Lower lobe of right lung (tissue), 2 donors: ENCODE data around the gene MAPK12. TPM values are rescaled to one million over a fixed set of nuclear protein-coding genes. Genes with fewer than 3 reads are reported as not detected.

ENCODE experiments used
- ATAC-seq, 2 donors: fragments of 200-7000 bp; cut with Tn5 transposase; one replicate each; pipeline ENCODE4 v1.9.1; 2020 to 2022; ENCODE audit warnings: mild to moderate bottlenecking in 2 of 2, moderate library complexity in 2 of 2
- DNase-seq: peaks from one replicate; pipeline ENCODE4 v3.0.0-alpha.2; 2020
- H3K27ac ChIP-seq: fragments of 200-600 bp; one replicate; pipeline ENCODE4 v1.8.0; 2022
- H3K27me3 ChIP-seq: fragments of 200-600 bp; one replicate; pipeline ENCODE4 v1.8.0; 2022; ENCODE audit warnings: low read depth
- H3K36me3 ChIP-seq: fragments of 200-600 bp; one replicate; pipeline ENCODE4 v1.8.0; 2022; ENCODE audit warnings: mild to moderate bottlenecking
- H3K4me1 ChIP-seq: fragments of 200-600 bp; one replicate; pipeline ENCODE4 v1.8.0; 2022
- H3K4me3 ChIP-seq: fragments of 200-600 bp; one replicate; pipeline ENCODE4 v1.8.0; 2022; ENCODE audit warnings: mild to moderate bottlenecking
- H3K9me3 ChIP-seq: fragments of 200-600 bp; one replicate; pipeline ENCODE4 v1.8.0; 2022
- intact Hi-C: fragments of 100-400 bp; cut with DNase I; formaldehyde crosslinking; loops from one replicate; pipeline ENCODE4 v1.11.0; 2022
- total RNA-seq: library from RNA; stranded (reverse); fragmentation: NEBNext Ultra II Directional; extraction: Animal tissue kit (Norgen Biotek cat#: 25700); gene quantifications from one replicate; pipeline ENCODE4 v1.2.1, GENCODE V29; 2021
- TF ChIP-seq, protein P1 (sequence below): fragments of 200-600 bp; IDR thresholded peaks from one replicate; pipeline ENCODE4 v1.8.0; 2022; ENCODE audit warnings: antibody characterized with exemption, mild to moderate bottlenecking
- donor health status: DM: no; HTN: yes; CAD: no; lungs with severe emphysema.

MAPK12 gene
- total RNA-seq, 1 donor from 2014 or later: 11.9 TPM

DNA sequence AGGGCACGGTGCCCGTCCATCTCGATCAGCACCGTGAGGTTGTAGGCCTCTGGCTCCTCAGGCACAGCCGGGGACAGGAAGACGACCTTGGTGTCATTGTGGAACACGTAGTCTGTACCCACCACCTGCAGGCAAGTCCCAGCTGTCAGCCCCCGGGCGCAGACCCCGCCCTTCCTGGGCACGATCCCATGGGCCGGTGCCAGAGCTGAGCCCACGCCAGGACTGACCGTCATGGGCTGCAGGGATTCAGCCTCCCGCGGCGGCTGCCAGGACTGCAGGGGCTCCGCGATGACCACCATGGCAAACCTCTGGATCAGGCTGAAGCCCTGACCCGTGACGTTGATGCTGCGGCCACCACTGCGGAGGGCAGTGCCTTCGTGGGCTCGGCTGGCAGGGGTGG, 20.5 kb upstream of the MAPK12 start:
- peak overlapping the region; percentile 64 for H3K27ac ChIP-seq
- TF ChIP-seq, protein P1, sequence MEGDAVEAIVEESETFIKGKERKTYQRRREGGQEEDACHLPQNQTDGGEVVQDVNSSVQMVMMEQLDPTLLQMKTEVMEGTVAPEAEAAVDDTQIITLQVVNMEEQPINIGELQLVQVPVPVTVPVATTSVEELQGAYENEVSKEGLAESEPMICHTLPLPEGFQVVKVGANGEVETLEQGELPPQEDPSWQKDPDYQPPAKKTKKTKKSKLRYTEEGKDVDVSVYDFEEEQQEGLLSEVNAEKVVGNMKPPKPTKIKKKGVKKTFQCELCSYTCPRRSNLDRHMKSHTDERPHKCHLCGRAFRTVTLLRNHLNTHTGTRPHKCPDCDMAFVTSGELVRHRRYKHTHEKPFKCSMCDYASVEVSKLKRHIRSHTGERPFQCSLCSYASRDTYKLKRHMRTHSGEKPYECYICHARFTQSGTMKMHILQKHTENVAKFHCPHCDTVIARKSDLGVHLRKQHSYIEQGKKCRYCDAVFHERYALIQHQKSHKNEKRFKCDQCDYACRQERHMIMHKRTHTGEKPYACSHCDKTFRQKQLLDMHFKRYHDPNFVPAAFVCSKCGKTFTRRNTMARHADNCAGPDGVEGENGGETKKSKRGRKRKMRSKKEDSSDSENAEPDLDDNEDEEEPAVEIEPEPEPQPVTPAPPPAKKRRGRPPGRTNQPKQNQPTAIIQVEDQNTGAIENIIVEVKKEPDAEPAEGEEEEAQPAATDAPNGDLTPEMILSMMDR: no peak
- ATAC-seq (peak; percentile 6 to 16), DNase-seq (no peak)
- H3K4me1 ChIP-seq: peaks cover 17% of the 10 kb centered on the region
- H3K4me3 ChIP-seq: no peak overlapping the region
- intact Hi-C loops: no loop called here
- peaks cover 95% of the 10 kb centered on the region for H3K36me3 ChIP-seq
- H3K27me3 ChIP-seq: no peaks in the 10 kb centered on the region
- no peaks in the 10 kb centered on the region for H3K9me3 ChIP-seq

DNA sequence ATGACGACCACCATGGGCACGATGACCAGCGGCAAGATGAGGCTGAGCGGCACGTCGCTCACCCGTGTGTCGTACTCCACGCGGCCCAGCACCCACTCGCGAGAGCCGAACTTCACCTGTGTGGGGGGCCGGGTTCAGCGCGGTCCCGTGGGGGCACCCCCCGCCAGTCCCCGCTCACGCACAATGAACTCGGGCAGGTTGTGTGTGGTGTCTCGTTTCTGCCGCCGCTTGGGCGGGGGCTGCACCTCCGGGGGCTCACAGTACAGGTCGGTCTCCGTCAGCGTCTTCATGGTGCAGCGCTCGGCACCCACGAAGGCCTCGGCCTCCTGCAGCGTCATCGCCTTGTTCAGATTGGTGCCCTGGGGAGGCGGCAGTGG, 19.9 kb upstream of the MAPK12 start:
- no peak overlapping the region for H3K4me3 ChIP-seq
- peaks cover 95% of the 10 kb centered on the region for H3K36me3 ChIP-seq
- ATAC-seq (no peak), DNase-seq (no peak)
- intact Hi-C loops: no loop called here
- H3K4me1 ChIP-seq: peaks cover 20% of the 10 kb centered on the region
- H3K27me3 ChIP-seq: no peaks in the 10 kb centered on the region
- TF ChIP-seq, protein P1: no peak
- no peak overlapping the region for H3K27ac ChIP-seq
- H3K9me3 ChIP-seq: no peaks in the 10 kb centered on the region

DNA sequence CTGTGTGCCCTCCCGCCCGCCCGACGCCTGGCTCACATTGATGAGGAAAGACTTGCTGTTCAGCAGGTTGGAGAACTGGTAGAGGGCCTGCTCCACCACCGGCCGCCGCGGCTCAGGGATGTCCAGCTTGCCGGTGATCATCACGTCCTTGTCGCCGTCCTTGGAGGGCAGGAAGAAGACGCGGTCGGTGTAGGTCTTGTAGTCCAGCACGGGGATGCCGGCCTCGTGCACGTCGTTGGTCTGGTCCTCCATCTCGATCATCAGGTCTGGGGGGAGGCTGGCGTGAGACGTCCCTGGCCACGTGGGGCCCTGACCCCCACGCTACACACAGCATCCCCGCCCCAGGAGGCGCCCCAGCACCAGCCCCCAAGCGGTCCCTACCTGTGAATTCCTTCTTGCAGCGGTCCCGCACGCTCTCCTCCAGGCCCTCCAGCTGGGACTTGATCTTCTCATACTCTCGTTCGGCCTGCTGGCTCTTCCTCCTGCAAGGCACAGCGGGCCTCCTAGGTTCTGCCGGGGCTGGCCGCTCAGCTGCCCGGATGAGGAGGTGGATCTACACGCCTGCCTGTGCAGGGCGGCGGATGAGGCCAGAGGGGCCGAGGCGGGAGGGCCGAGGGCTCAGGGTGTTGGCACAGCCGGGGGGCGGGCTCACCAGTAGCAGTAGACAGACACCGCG, 19.4 kb upstream of the MAPK12 start:
- H3K27me3 ChIP-seq: no peaks in the 10 kb centered on the region
- intact Hi-C loops: no loop called here
- peaks cover 22% of the 10 kb centered on the region for H3K4me1 ChIP-seq
- no peaks in the 10 kb centered on the region for H3K9me3 ChIP-seq
- no peak for ATAC-seq
- H3K4me3 ChIP-seq: no peak overlapping the region
- no peak overlapping the region for H3K27ac ChIP-seq
- peaks cover 93% of the 10 kb centered on the region for H3K36me3 ChIP-seq
- DNase-seq: no peak
- TF ChIP-seq, protein P1: no peak

DNA sequence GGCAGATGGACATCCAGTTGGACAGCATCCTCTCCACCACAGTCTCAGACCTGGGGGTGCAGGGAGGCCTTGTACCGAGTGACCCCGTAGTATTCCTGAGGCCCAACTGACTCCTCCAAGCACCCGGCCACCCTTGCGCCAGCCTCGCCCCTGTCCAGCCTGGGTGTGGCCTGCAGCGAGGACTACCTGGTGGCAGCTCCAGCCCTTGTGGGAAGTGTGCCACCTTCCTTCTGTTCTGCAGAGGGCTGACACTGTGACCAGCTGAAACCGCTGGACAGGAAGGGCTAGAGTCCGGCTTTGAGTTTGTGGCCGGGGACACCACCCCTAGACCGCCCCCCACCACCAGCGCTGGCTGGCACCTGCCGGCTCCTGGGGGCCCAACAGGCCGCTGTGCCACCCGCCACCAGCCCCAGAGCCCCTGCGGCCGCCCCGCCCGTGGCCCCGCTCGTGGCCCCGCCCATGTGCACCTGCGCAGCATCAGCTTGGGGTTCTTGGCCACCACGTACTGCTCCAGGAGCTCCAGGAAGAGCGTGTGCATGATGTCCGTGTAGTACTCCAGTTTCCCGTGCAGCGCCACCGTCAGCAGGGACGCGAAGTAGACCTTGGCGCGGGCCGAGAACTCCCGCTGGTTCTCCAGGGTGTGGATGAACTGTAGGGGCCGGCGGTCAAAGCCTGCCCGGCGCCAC, 18.7 kb upstream of the MAPK12 start:
- H3K27ac ChIP-seq: no peak overlapping the region
- H3K27me3 ChIP-seq: no peaks in the 10 kb centered on the region
- H3K36me3 ChIP-seq: peaks cover 96% of the 10 kb centered on the region
- ATAC-seq (no peak), DNase-seq (no peak)
- peaks cover 22% of the 10 kb centered on the region for H3K4me1 ChIP-seq
- TF ChIP-seq, protein P1: no peak
- intact Hi-C loops: no loop called here
- H3K4me3 ChIP-seq: no peak overlapping the region
- no peaks in the 10 kb centered on the region for H3K9me3 ChIP-seq

DNA sequence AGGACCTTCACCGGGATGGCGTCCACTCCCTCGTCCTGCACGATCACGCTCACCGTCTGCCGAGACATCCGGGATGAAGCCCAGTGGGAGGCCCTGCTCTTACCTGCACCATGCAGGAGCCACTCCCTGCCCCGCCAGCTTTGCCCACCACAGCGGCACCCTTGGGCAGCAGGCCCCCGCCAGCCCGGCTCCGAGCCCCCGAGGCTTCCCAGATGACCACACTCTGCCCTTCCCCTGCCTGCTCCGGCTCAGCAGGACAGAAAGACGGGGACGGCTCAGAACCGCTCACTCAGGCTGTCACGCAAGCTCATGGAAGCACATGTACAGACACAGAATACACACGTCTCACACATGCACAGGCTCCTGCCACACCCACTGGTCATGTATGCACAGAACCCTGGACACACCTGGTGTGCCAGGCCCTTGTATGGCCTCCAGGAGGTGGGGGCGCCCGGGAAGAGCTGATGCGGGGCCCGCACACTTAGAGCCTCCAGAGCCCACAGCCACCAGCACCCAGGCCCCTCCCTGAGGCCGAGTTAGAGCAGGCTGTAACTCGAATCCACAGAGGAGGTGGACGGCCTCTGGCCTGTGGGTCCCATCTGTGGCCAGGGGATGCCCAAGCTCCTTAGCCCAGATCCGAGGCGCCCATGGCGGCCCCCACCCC, 17.6 kb upstream of the MAPK12 start:
- Histone ChIP-seq H3K36me3 (peaks cover 91% of the 10 kb centered on the region), H3K9me3 (no peaks in the 10 kb centered on the region), H3K4me1 (peaks cover 22% of the 10 kb centered on the region), H3K27ac (no peak overlapping the region), H3K27me3 (no peaks in the 10 kb centered on the region), H3K4me3 (no peak overlapping the region)
- no peak for DNase-seq
- no peak for ATAC-seq
- intact Hi-C loops: loop anchor here (10.0 kb wide), 1 partner anchor 46 kb away; the partner anchor contains the start of gene DENND6B
- TF ChIP-seq, protein P1: no peak
